AG04450 (cell line): ENCODE measurements around the gene AXL. TPM values are rescaled to one million over a fixed set of nuclear protein-coding genes. Genes with fewer than 3 reads are reported as not detected.

Experiments
- CTCF ChIA-PET: fragments of 300-600, 350-600 bp; formaldehyde crosslinking; extraction: SDS; loops from one replicate; lab custom pipeline; 2022; ENCODE audit warnings: antibody characterized with exemption, inconsistent platforms; lab: Charles Lee
- POLR2A ChIA-PET: fragments of 350-600 bp; formaldehyde crosslinking; extraction: SDS; loops from one replicate; lab custom pipeline; 2021; ENCODE audit warnings: antibody characterized with exemption, inconsistent platforms; lab: Yijun Ruan, JAX
- DNase-seq: peaks from one replicate; pipeline ENCODE4 v3.0.0-alpha.2; 2011; ENCODE audit warnings: low read depth, low spot score
- H3K27ac ChIP-seq: one replicate; pipeline ENCODE4 v1.5.1; 2012; ENCODE audit warnings: low read depth, low read length, control low read depth
- H3K27me3 ChIP-seq: one replicate; pipeline ENCODE4 v1.6.0; 2012; ENCODE audit warnings: low read length; ENCODE audit not compliant: control insufficient read depth, insufficient read depth
- H3K4me3 ChIP-seq: 2 replicates; pipeline ENCODE4 v1.5.1; 2011; ENCODE audit warnings: mild to moderate bottlenecking, low read depth, low read length, control low read depth
- H3K9me3 ChIP-seq: 2 replicates; pipeline ENCODE4 v1.5.1; 2012; ENCODE audit warnings: low read length; ENCODE audit not compliant: control insufficient read depth, insufficient read depth
- CTCF ChIP-seq: IDR thresholded peaks from 2 replicates; pipeline ENCODE4 v1.5.1; 2011; ENCODE audit warnings: low read depth, low read length, control low read depth, inconsistent platforms
- polyA plus RNA-seq: library from polyadenylated mRNA; depleted of rRNA; stranded (reverse); fragments of >200 nt; gene quantifications from 2 replicates; pipeline ENCODE4 v1.2.3, GENCODE V29; 2011

AXL gene
- polyA plus RNA-seq, 1 experiment = 210 TPM

GRCh38 chr19:41244117-41244516, 25.1 kb downstream of the AXL start:
- TF ChIP-seq CTCF = no peak
- Histone ChIP-seq H3K27ac (no peak overlapping the region), H3K9me3 (no peaks in the 10 kb centered on the region), H3K4me3 (no peak overlapping the region), H3K27me3 (no peaks in the 10 kb centered on the region)
- no peak for DNase-seq
- CTCF ChIA-PET = no interaction called here
- POLR2A ChIA-PET = interaction anchor here (0.9 to 1.0 kb wide), 2 partner anchors 20 to 40 kb away, joined by 6 read pairs; no protein-coding TSS in a partner anchor

GRCh38 chr19:41245843-41246242, 26.8 kb downstream of the AXL start:
- Histone ChIP-seq H3K27ac (no peak overlapping the region), H3K4me3 (no peak overlapping the region), H3K9me3 (no peaks in the 10 kb centered on the region), H3K27me3 (no peaks in the 10 kb centered on the region)
- CTCF ChIA-PET = interaction anchor here (0.7 to 1.7 kb wide), 3 partner anchors 16 to 63 kb away, joined by 3 to 6 read pairs (median 4); no protein-coding TSS in a partner anchor
- TF ChIP-seq CTCF = no peak
- POLR2A ChIA-PET = interaction anchor here (0.7 to 1.2 kb wide), 3 partner anchors 25 to 67 kb away, joined by 3 to 6 read pairs (median 3); partner anchors contain the start of gene AXL
- no peak for DNase-seq

- no peaks in the 10 kb centered on the region for H3K9me3 ChIP-seq
- no peaks in the 10 kb centered on the region for H3K27me3 ChIP-seq
- no peak for DNase-seq
- POLR2A ChIA-PET = interaction anchor here (0.7 to 2.1 kb wide), 3 partner anchors 8 to 25 kb away, joined by 3 to 9 read pairs (median 5); no protein-coding TSS in a partner anchor
- 0 out of 2 replicates have a peak, but pooled peaks have one; percentile 10 for TF ChIP-seq CTCF
- H3K4me3 ChIP-seq = no peak overlapping the region
- no peak overlapping the region for H3K27ac ChIP-seq
- CTCF ChIA-PET = interaction anchor here (0.8 to 1.4 kb wide), 4 partner anchors 9 to 18 kb away, joined by 3 to 7 read pairs (median 4); no protein-coding TSS in a partner anchor
Observed at GRCh38 chr19:41248895-41249294, 29.9 kb downstream of the AXL start.

GRCh38 chr19:41249707-41250423, 30.8 kb downstream of the AXL start:
- no peak overlapping the region for H3K4me3 ChIP-seq
- no peak for DNase-seq
- CTCF ChIA-PET = interaction anchor here (1.4 kb wide), 1 partner anchor 13 kb away, joined by 7 read pairs; no protein-coding TSS in a partner anchor
- H3K27ac ChIP-seq = no peak overlapping the region
- POLR2A ChIA-PET = no interaction called here
- H3K9me3 ChIP-seq = no peaks in the 10 kb centered on the region
- H3K27me3 ChIP-seq = no peaks in the 10 kb centered on the region
- TF ChIP-seq CTCF = no peak

- H3K4me3 ChIP-seq = no peak overlapping the region
- H3K27ac ChIP-seq = no peak overlapping the region
- TF ChIP-seq CTCF = no peak
- no peak for DNase-seq
- no peaks in the 10 kb centered on the region for H3K9me3 ChIP-seq
- CTCF ChIA-PET = no interaction called here
- no peaks in the 10 kb centered on the region for H3K27me3 ChIP-seq
- POLR2A ChIA-PET = interaction anchor here (1.3 kb wide), 1 partner anchor 35 kb away, joined by 3 read pairs; the partner anchor contains the start of gene AXL
Observed at GRCh38 chr19:41253660-41254059, 34.6 kb downstream of the AXL start.
